K562 (cell line): ENCODE results near the gene FASN. TPM values are rescaled to one million over a fixed set of nuclear protein-coding genes. Genes with fewer than 3 reads are reported as not detected.

Experiments used
- ASH1L ChIP-seq: fragments of 450-650 bp; IDR thresholded peaks from 2 replicates; pipeline ENCODE4 v1.6.1; 2018; ENCODE audit warnings: borderline replicate concordance, mild to moderate bottlenecking, low read depth; ENCODE audit not compliant: partially characterized antibody
- CHD1 ChIP-seq: fragments of 200-600 bp; sonication (generic); IDR thresholded peaks from one replicate; pipeline ENCODE4 v1.6.1; 2012; ENCODE audit warnings: mild to moderate bottlenecking, moderate library complexity, low read length, inconsistent platforms
- CREB1 ChIP-seq, 2 experiments: sonication (generic) in 1 of 2; formaldehyde crosslinking in 1 of 2; IDR thresholded peaks; 2 replicates each; pipeline versions ENCODE4 v1.6.1 to v1.8.0; 2012 to 2022; ENCODE audit warnings: inconsistent platforms in 1 of 2, mild to moderate bottlenecking in 1 of 2, missing genetic modification reagents in 1 of 2, moderate library complexity in 1 of 2
- ELF1 ChIP-seq: fragments of 200-800 bp; sonication (Bioruptor generic); IDR thresholded peaks from 2 replicates; pipeline ENCODE4 v1.6.1; 2016; ENCODE audit warnings: missing genetic modification characterization, missing compliant biosample characterization
- EWSR1 ChIP-seq: fragments of 450-650 bp; IDR thresholded peaks from 2 replicates; pipeline ENCODE4 v1.6.1; 2018; ENCODE audit warnings: borderline replicate concordance, mild to moderate bottlenecking, low read depth, moderate library complexity; ENCODE audit not compliant: partially characterized antibody
- EZH2 ChIP-seq: IDR thresholded peaks from 2 replicates; pipeline ENCODE4 v1.6.1; 2012; ENCODE audit warnings: low read depth, mild to moderate bottlenecking, inconsistent platforms, low read length, borderline replicate concordance
- HDAC1 ChIP-seq, 2 experiments: fragments of 450-650 bp; IDR thresholded peaks; 2 replicates each; pipeline ENCODE4 v1.6.1; 2016 to 2017; ENCODE audit warnings: inconsistent platforms in 1 of 2, mild to moderate bottlenecking in 1 of 2, moderate library complexity in 1 of 2
- KLF1 ChIP-seq: fragments of 450-650 bp; IDR thresholded peaks from 2 replicates; pipeline ENCODE4 v1.6.1; 2016; ENCODE audit warnings: missing genetic modification characterization, missing compliant biosample characterization
- MECOM ChIP-seq: fragments of 250-450 bp; sonication (Bioruptor Pico); IDR thresholded peaks from 2 replicates; pipeline ENCODE4 v1.8.0; 2022; ENCODE audit warnings: inconsistent platforms
- PHB2 ChIP-seq: fragments of 450-650 bp; IDR thresholded peaks from 2 replicates; pipeline ENCODE4 v1.6.1; 2017; ENCODE audit warnings: low read depth
- POLR2B ChIP-seq: fragments of 450-650 bp; IDR thresholded peaks from 2 replicates; pipeline ENCODE4 v1.6.1; 2018; ENCODE audit warnings: low read depth; ENCODE audit not compliant: partially characterized antibody
- SMARCB1 ChIP-seq: IDR thresholded peaks from 2 replicates; pipeline ENCODE4 v1.6.1; 2011; ENCODE audit warnings: improper control_type of control experiment, low read depth; ENCODE audit not compliant: insufficient read length
- SMARCE1 ChIP-seq: fragments of 450-650 bp; IDR thresholded peaks from 2 replicates; pipeline ENCODE4 v1.7.1; 2016; ENCODE audit warnings: mild to moderate bottlenecking
- THAP7 ChIP-seq: fragments of 250-450 bp; sonication (Bioruptor Pico); IDR thresholded peaks from 2 replicates; pipeline ENCODE4 v1.5.0; 2021
- TOE1 ChIP-seq, 2 experiments: fragments of 450-650 bp in 1 of 2; sonication (generic) in 1 of 2; formaldehyde crosslinking in 1 of 2; IDR thresholded peaks; 2 replicates each; pipeline versions ENCODE4 v1.7.1 to v1.8.0; 2016 to 2022; ENCODE audit warnings: borderline replicate concordance in 2 of 2, mild to moderate bottlenecking in 2 of 2, antibody characterized with exemption in 1 of 2, inconsistent platforms in 1 of 2, low read depth in 1 of 2, missing genetic modification reagents in 1 of 2, moderate library complexity in 1 of 2
- TSHZ1 ChIP-seq: fragments of 250-450 bp; sonication (Bioruptor Pico); IDR thresholded peaks from 2 replicates; pipeline ENCODE4 v1.4.0; 2020; ENCODE audit warnings: mild to moderate bottlenecking, moderate library complexity
- USF2 ChIP-seq: sonication (generic); formaldehyde crosslinking; IDR thresholded peaks from 2 replicates; pipeline ENCODE4 v1.5.0; 2020; ENCODE audit warnings: missing genetic modification reagents
- ZNF395 ChIP-seq: fragments of 200-800 bp; sonication (Bioruptor generic); IDR thresholded peaks from 2 replicates; pipeline ENCODE4 v1.6.1; 2017; ENCODE audit warnings: missing genetic modification characterization, missing compliant biosample characterization
- polyA plus RNA-seq, 8 experiments: library from polyadenylated mRNA; depleted of rRNA in 4 of 8; stranded (reverse) in 5 of 8; unstranded in 3 of 8; fragments of >200 nt; fragmentation: Nextera tagmentation in 2 of 8; fragmentation: Illumina TruSeq in 1 of 8; extraction: Ambion mirVana in 2 of 8; extraction: Trizol in 1 of 8; gene quantifications; 2 replicates each; pipeline versions ENCODE4 v1.2.1 to v1.2.3, GENCODE V29; 2011 to 2014; ENCODE audit warnings: inconsistent platforms in 1 of 8, missing spikeins in 1 of 8
- total RNA-seq, 7 experiments: library from RNA; depleted of rRNA in 6 of 7; stranded (reverse); fragments of >200 nt in 6 of 7; fragmentation: Illumina TruSeq in 2 of 7; extraction: Trizol in 2 of 7; gene quantifications; 2 replicates each; pipeline versions ENCODE4 v1.2.1 to v1.2.3, GENCODE V29; 2011 to 2021; ENCODE audit warnings: low replicate concordance in 1 of 7
- TF ChIP-seq, protein P1 (sequence below): sonication (generic); formaldehyde crosslinking; IDR thresholded peaks from 2 replicates; pipeline ENCODE4 v1.8.1; 2022; ENCODE audit warnings: missing genetic modification reagents

FASN gene
- total and polyA plus RNA-seq, 9 of the 15 experiments (the other 6 are each of a cell fraction or from before 2014, with no cell fraction given), result 0.15 to 663 (median 49.9) TPM

DNA sequence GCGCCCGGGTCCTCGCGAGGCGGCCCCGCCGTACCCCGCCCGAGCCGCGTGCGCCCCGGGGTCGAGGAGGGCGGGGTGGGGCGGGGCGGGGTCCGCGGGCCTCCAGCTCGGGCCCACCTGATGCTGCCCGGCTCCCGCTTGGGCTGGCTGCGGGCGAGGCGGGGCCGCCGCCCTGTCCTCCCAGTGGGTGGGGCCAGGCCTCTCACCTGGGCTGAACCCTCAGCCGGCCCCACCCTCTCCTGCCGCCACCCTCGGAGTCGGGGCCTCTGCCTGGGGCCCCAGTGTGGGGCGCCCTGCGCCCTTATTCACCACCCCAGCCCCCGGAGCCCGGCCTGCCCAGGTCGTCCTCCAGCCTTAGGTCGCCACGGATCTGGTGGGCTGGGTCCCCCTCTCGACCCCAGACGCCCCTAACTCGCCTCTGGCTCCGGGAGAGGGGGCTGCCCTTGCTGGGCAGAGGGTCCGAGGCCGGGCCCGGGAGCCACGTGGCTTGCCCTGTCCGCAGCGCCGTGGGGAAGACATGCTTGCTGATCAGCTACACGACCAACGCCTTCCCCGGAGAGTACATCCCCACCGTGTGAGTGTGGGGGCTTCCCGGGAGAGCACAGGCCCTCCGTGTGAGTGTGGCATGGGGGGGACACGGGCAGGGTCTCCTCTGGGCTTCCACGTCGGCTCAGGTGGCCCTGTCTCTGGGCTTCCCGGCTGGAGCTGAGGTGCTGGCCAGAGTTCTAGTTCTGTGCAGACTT, 66.0 kb downstream of the FASN start (continued):
- TF ChIP-seq ZNF395, result no peak; the same call in 1 of the 2 replicates
- TF ChIP-seq MECOM (CRISPR knock-in tag), result no peak
- TF ChIP-seq ELF1 (tag), result no peak
- peak; percentile 4 for TF ChIP-seq CHD1
- TF ChIP-seq SMARCE1, result no peak
- TF ChIP-seq SMARCB1, result no peak
- no peak for TF ChIP-seq ASH1L
- TF ChIP-seq HDAC1 (IDR thresholded peaks at IDR 0.05), result peak in 1 of 2 experiments; percentile 90; a peak in 2 of 4 replicates
- TF ChIP-seq EZH2, result no peak
- TF ChIP-seq PHB2, result no peak
- TF ChIP-seq THAP7 (CRISPR knock-in tag), result no peak
- TF ChIP-seq CREB1 (IDR thresholded peaks at IDR 0.05), result no peak
- TF ChIP-seq CREB1 (CRISPR knock-in tag; IDR thresholded peaks at IDR 0.05), result no peak
- TF ChIP-seq, protein P1, sequence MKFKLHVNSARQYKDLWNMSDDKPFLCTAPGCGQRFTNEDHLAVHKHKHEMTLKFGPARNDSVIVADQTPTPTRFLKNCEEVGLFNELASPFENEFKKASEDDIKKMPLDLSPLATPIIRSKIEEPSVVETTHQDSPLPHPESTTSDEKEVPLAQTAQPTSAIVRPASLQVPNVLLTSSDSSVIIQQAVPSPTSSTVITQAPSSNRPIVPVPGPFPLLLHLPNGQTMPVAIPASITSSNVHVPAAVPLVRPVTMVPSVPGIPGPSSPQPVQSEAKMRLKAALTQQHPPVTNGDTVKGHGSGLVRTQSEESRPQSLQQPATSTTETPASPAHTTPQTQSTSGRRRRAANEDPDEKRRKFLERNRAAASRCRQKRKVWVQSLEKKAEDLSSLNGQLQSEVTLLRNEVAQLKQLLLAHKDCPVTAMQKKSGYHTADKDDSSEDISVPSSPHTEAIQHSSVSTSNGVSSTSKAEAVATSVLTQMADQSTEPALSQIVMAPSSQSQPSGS (CRISPR knock-in tag), result no peak
- TF ChIP-seq POLR2B, result peak; percentile 54
- no peak for TF ChIP-seq EWSR1
- TF ChIP-seq KLF1 (tag), result 0 out of 2 replicates have a peak, but pooled peaks have one; percentile 33
- TF ChIP-seq TOE1 (IDR thresholded peaks at IDR 0.05; ENCODE audit: borderline replicate concordance), result peak; percentile 40; the same call in 1 of the 2 replicates
- no peak for TF ChIP-seq TOE1 (CRISPR knock-in tag; IDR thresholded peaks at IDR 0.05; ENCODE audit: borderline replicate concordance, low read depth)
- TF ChIP-seq TSHZ1 (CRISPR knock-in tag), result no peak
- no peak for TF ChIP-seq USF2 (CRISPR knock-in tag)
